A549 (cell line): Measurements from ENCODE around the gene BANK1. TPM values are rescaled to one million over a fixed set of nuclear protein-coding genes. Genes with fewer than 3 reads are reported as not detected.

ENCODE experiments used
- ATAC-seq, 2 experiments: fragments of 200-7000 bp in 1 of 2; fragments of >200 bp in 1 of 2; cut with Nextera tagmentation in 1 of 2; cut with Tn5 transposase in 1 of 2; 3 replicates each; pipeline versions ENCODE4 v1.8.0 to v1.9.1; 2018 to 2020; ENCODE audit warnings: mild to moderate bottlenecking in 1 of 2, moderate library complexity in 1 of 2
- CTCF ChIA-PET: fragments of 300-600 bp; sonication (Branson Sonifier 250); formaldehyde crosslinking; extraction: SDS; loops from one replicate; lab custom pipeline; 2021; ENCODE audit warnings: antibody characterized with exemption, inconsistent platforms; lab: Yijun Ruan, JAX
- POLR2A ChIA-PET: fragments of 350-600 bp; formaldehyde crosslinking; extraction: SDS; loops from one replicate; lab custom pipeline; 2021; ENCODE audit warnings: antibody characterized with exemption, inconsistent platforms; lab: Yijun Ruan, JAX
- DNase-seq, 2 experiments: peaks; one replicate each; pipeline versions ENCODE4 v3.0.0 to v3.0.0-alpha.2; 2011 to 2016; ENCODE audit warnings: low read depth in 1 of 2, low spot score in 1 of 2
- FAIRE-seq: peaks from 2 replicates; lab custom pipeline; 2011; peaks lifted over from hg19 to GRCh38; lab: Jason Lieb, UNC
- H3K27ac ChIP-seq, 2 experiments: fragments of >200 bp; sonication (Bioruptor Twin); formaldehyde crosslinking; 3 replicates each; pipeline ENCODE4 v1.5.1; 2016 to 2017
- H3K4me1 ChIP-seq: fragments of >200 bp; sonication (Bioruptor Twin); formaldehyde crosslinking; 3 replicates; pipeline ENCODE4 v1.6.1; 2016
- H3K4me2 ChIP-seq: fragments of >200 bp; sonication (Bioruptor Twin); formaldehyde crosslinking; 3 replicates; pipeline ENCODE4 v1.6.1; 2016
- H3K4me3 ChIP-seq: fragments of >200 bp; sonication (Bioruptor Twin); formaldehyde crosslinking; 3 replicates; pipeline ENCODE4 v1.5.1; 2016
- H3K9me3 ChIP-seq: fragments of >200 bp; sonication (Bioruptor Twin); formaldehyde crosslinking; 3 replicates; pipeline ENCODE4 v1.6.1; 2016
- BHLHE40 ChIP-seq: IDR thresholded peaks from 2 replicates; pipeline ENCODE4 v1.6.1; 2012; ENCODE audit warnings: low read depth, low read length, inconsistent platforms
- CBX2 ChIP-seq: fragments of 200-600 bp; sonication (generic); IDR thresholded peaks from 2 replicates; pipeline ENCODE4 v1.6.1; 2016; ENCODE audit warnings: low read depth, mild to moderate bottlenecking, borderline replicate concordance
- CBX8 ChIP-seq: fragments of 200-600 bp; sonication (generic); IDR thresholded peaks from 2 replicates; pipeline ENCODE4 v1.6.1; 2016
- EHMT2 ChIP-seq: fragments of 200-600 bp; sonication (generic); IDR thresholded peaks from 2 replicates; pipeline ENCODE4 v1.6.1; 2016; ENCODE audit warnings: antibody characterized with exemption, low read depth, mild to moderate bottlenecking, moderate library complexity
- GATA3 ChIP-seq: IDR thresholded peaks from 2 replicates; pipeline ENCODE4 v1.6.1; 2012; ENCODE audit warnings: borderline replicate concordance
- HOXA7 ChIP-seq: fragments of 250-450 bp; sonication (Bioruptor Pico); IDR thresholded peaks from 2 replicates; pipeline ENCODE4 v1.5.0; 2020; ENCODE audit warnings: mild to moderate bottlenecking, moderate library complexity
- HOXB5 ChIP-seq: fragments of 250-450 bp; sonication (Bioruptor Pico); IDR thresholded peaks from 2 replicates; pipeline ENCODE4 v1.5.0; 2020; ENCODE audit warnings: mild to moderate bottlenecking, moderate library complexity
- JUN ChIP-seq, 2 experiments: fragments of >200 bp; sonication (Bioruptor Twin); formaldehyde crosslinking; IDR thresholded peaks; 2 replicates in 1 of 2; 3 replicates in 1 of 2; pipeline ENCODE4 v1.6.1; 2016 to 2017
- RCOR1 ChIP-seq: fragments of 150-350 bp; IDR thresholded peaks from 2 replicates; pipeline ENCODE4 v1.6.1; 2014; ENCODE audit warnings: antibody characterized with exemption, low read length, low read depth
- TP53 ChIP-seq: fragments of 250-450 bp; sonication (Bioruptor Pico); IDR thresholded peaks from 2 replicates; pipeline ENCODE4 v1.5.0; 2021; ENCODE audit warnings: mild to moderate bottlenecking, moderate library complexity
- ZFP36 ChIP-seq: fragments of 450-650 bp; IDR thresholded peaks from 2 replicates; pipeline ENCODE4 v1.6.1; 2014; ENCODE audit warnings: borderline replicate concordance; ENCODE audit not compliant: partially characterized antibody
- ZNF302 ChIP-seq: fragments of 250-450 bp; sonication (Bioruptor Pico); IDR thresholded peaks from 2 replicates; pipeline ENCODE4 v1.9.0; 2021; ENCODE audit warnings: inconsistent platforms, mild to moderate bottlenecking, moderate library complexity
- ZSCAN20 ChIP-seq: fragments of 250-450 bp; sonication (Bioruptor Pico); IDR thresholded peaks from 2 replicates; pipeline ENCODE4 v1.8.0; 2022; ENCODE audit warnings: mild to moderate bottlenecking, moderate library complexity
- WGBS: methylation state at CpG from one replicate; pipeline ENCODE4 v1.1.6; 2017; ENCODE audit errors: missing lambda C conversion rate; 5-methylcytosine and 5-hydroxymethylcytosine counted together
- polyA plus RNA-seq, 4 experiments: library from polyadenylated mRNA; depleted of rRNA in 3 of 4; stranded (reverse); fragments of >200 nt; fragmentation: RNase III in 1 of 4; extraction: RNeasy Plus Mini Kit Qiagen cat#74134 plus additional on column Dnase treatment in 1 of 4; gene quantifications; 2 replicates in 3 of 4; 3 replicates in 1 of 4; pipeline ENCODE4 v1.2.3, GENCODE V29; 2011 to 2017
- TF ChIP-seq, protein P1 (sequence below): fragments of >200 bp; sonication (Bioruptor Twin); formaldehyde crosslinking; IDR thresholded peaks from 3 replicates; pipeline ENCODE4 v1.5.1; 2016
- TF ChIP-seq, protein P2 (sequence below): fragments of 150-350 bp; IDR thresholded peaks from 2 replicates; pipeline ENCODE4 v1.6.1; 2014; ENCODE audit warnings: low read depth, mild to moderate bottlenecking, low read length
- TF ChIP-seq, protein P3 (sequence below): fragments of 200-600 bp; sonication (generic); IDR thresholded peaks from 2 replicates; pipeline ENCODE4 v1.6.1; 2016; ENCODE audit warnings: antibody characterized with exemption, mild to moderate bottlenecking, moderate library complexity

Gene BANK1
- polyA plus RNA-seq, 2 of the 4 experiments (the other 2 are of a cell fraction), result 2.8 to 6.1 TPM

DNA sequence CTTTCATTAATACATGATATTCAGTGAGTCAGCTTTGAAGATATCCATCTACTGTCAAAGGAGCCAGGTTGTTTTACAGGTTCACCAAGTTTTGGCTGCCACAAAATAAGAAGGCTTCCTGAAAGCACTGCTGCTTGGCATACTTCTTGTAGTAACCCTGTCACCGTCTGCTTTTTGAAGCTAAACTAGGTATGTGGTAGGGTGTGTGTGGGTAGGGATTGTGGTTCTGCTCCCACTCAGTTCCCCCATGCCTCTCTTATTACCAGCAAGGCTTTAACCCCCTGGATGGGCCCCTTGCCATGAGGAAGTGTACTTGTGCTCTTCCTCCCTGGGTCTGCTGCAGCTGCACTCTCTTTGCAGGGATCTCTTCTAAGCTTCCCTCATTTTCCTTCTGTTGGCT lies 191.2 kb downstream of the BANK1 start:
- ChIA-PET CTCF (no interaction called here), POLR2A (no interaction called here)
- ATAC-seq, result no peak
- no peak for FAIRE-seq
- peaks cover 35% of the 10 kb centered on the region for H3K4me1 ChIP-seq
- DNase-seq, result no peak
- H3K9me3 ChIP-seq, result no peaks in the 10 kb centered on the region
- TF ChIP-seq JUN (IDR thresholded peaks at IDR 0.05), result no peak
- no peak for TF ChIP-seq ZNF302 (CRISPR knock-in tag)
- no peak for TF ChIP-seq TP53 (CRISPR knock-in tag)
- no peak for TF ChIP-seq CBX2
- TF ChIP-seq EHMT2, result no peak
- no peak for TF ChIP-seq BHLHE40
- TF ChIP-seq, protein P1, sequence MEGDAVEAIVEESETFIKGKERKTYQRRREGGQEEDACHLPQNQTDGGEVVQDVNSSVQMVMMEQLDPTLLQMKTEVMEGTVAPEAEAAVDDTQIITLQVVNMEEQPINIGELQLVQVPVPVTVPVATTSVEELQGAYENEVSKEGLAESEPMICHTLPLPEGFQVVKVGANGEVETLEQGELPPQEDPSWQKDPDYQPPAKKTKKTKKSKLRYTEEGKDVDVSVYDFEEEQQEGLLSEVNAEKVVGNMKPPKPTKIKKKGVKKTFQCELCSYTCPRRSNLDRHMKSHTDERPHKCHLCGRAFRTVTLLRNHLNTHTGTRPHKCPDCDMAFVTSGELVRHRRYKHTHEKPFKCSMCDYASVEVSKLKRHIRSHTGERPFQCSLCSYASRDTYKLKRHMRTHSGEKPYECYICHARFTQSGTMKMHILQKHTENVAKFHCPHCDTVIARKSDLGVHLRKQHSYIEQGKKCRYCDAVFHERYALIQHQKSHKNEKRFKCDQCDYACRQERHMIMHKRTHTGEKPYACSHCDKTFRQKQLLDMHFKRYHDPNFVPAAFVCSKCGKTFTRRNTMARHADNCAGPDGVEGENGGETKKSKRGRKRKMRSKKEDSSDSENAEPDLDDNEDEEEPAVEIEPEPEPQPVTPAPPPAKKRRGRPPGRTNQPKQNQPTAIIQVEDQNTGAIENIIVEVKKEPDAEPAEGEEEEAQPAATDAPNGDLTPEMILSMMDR, result no peak
- no peak for TF ChIP-seq CBX8
- no peak for TF ChIP-seq HOXB5 (CRISPR knock-in tag)
- TF ChIP-seq, protein P2, sequence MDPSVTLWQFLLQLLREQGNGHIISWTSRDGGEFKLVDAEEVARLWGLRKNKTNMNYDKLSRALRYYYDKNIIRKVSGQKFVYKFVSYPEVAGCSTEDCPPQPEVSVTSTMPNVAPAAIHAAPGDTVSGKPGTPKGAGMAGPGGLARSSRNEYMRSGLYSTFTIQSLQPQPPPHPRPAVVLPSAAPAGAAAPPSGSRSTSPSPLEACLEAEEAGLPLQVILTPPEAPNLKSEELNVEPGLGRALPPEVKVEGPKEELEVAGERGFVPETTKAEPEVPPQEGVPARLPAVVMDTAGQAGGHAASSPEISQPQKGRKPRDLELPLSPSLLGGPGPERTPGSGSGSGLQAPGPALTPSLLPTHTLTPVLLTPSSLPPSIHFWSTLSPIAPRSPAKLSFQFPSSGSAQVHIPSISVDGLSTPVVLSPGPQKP, result no peak
- no peak overlapping the region for H3K4me3 ChIP-seq
- peak overlapping the region; percentile 41 to 71; a peak in 1 of 6 replicates for H3K27ac ChIP-seq
- H3K4me2 ChIP-seq, result no peak overlapping the region
- no CpG with 5 or more reads among the region's 1 CpG for WGBS

DNA sequence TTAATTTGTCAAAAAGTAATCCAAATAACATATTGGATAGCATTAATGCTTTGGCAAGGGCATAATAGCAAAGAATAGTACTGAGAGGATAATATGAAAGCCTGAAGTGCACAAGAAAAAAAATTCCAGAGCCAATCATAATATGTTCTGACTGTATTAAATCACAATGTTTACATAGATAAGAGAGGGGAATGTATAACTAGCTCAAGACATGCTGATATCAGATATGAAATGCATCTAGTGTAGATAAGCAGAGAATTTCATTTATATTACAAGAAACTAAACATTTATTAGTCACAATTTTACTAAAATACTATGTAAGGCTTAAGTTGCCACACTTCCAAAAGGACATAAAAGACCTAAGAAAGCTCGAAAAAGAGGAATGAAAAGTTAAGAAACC lies 193.3 kb downstream of the BANK1 start:
- DNase-seq (no peak), FAIRE-seq (no peak), ATAC-seq (no peak)
- no peak overlapping the region for H3K27ac ChIP-seq
- WGBS, result 13% methylated on average over 1 of the region's 1 CpG
- H3K4me1 ChIP-seq, result peaks cover 22% of the 10 kb centered on the region
- TF ChIP-seq, protein P2, result no peak
- TF ChIP-seq, protein P3, sequence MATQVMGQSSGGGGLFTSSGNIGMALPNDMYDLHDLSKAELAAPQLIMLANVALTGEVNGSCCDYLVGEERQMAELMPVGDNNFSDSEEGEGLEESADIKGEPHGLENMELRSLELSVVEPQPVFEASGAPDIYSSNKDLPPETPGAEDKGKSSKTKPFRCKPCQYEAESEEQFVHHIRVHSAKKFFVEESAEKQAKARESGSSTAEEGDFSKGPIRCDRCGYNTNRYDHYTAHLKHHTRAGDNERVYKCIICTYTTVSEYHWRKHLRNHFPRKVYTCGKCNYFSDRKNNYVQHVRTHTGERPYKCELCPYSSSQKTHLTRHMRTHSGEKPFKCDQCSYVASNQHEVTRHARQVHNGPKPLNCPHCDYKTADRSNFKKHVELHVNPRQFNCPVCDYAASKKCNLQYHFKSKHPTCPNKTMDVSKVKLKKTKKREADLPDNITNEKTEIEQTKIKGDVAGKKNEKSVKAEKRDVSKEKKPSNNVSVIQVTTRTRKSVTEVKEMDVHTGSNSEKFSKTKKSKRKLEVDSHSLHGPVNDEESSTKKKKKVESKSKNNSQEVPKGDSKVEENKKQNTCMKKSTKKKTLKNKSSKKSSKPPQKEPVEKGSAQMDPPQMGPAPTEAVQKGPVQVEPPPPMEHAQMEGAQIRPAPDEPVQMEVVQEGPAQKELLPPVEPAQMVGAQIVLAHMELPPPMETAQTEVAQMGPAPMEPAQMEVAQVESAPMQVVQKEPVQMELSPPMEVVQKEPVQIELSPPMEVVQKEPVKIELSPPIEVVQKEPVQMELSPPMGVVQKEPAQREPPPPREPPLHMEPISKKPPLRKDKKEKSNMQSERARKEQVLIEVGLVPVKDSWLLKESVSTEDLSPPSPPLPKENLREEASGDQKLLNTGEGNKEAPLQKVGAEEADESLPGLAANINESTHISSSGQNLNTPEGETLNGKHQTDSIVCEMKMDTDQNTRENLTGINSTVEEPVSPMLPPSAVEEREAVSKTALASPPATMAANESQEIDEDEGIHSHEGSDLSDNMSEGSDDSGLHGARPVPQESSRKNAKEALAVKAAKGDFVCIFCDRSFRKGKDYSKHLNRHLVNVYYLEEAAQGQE, result no peak
- TF ChIP-seq HOXA7 (CRISPR knock-in tag) (no peak), ZFP36 (no peak), RCOR1 (no peak), ZSCAN20 (no peak), GATA3 (peak; percentile 53; the same call in 1 of the 2 replicates)
- H3K4me2 ChIP-seq, result peak overlapping the region; percentile 43; the same call in 2 of the 3 replicates
- ChIA-PET POLR2A (no interaction called here), CTCF (no interaction called here)
- H3K4me3 ChIP-seq, result no peak overlapping the region
- H3K9me3 ChIP-seq, result no peaks in the 10 kb centered on the region
